OCI-LY7 (cell line): ENCODE measurements around the gene FGGY.

Experiments used
- EZH2phosphoT487 ChIP-seq: fragments of 200-600 bp; sonication (generic); IDR thresholded peaks from 2 replicates; pipeline ENCODE4 v1.6.1; 2018; ENCODE audit warnings: low read depth, borderline replicate concordance, mild to moderate bottlenecking, mixed run types, antibody characterized with exemption, low read length, moderate library complexity, mixed read lengths
- TF ChIP-seq, protein P1 (sequence below): fragments of 200-600 bp; sonication (generic); conservative IDR thresholded peaks from 2 replicates; pipeline ENCODE4 v1.5.1; 2014; ENCODE audit warnings: mild to moderate bottlenecking, antibody characterized with exemption, low read length, moderate library complexity, mixed read lengths

DNA sequence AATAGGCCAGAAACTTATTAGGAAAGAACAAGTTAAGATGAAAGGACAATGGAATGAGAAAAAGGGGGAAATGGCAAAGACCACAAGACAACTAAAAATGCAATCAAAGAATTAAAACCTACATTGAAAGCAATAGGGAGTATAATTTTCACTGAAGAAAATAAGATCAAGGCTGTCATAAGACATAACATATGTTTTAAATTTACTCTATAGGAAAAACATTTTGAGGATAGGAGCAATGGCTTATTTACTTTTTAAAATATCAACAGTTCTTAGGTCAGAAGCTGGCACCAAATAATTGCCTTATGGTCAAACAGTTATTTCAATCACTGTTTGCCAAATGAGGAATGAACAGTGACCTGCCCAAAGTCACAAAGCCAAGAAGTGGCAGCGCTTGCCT is 346.6 kb downstream of the FGGY start:
- TF ChIP-seq EZH2phosphoT487, result no peak
- TF ChIP-seq, protein P1, sequence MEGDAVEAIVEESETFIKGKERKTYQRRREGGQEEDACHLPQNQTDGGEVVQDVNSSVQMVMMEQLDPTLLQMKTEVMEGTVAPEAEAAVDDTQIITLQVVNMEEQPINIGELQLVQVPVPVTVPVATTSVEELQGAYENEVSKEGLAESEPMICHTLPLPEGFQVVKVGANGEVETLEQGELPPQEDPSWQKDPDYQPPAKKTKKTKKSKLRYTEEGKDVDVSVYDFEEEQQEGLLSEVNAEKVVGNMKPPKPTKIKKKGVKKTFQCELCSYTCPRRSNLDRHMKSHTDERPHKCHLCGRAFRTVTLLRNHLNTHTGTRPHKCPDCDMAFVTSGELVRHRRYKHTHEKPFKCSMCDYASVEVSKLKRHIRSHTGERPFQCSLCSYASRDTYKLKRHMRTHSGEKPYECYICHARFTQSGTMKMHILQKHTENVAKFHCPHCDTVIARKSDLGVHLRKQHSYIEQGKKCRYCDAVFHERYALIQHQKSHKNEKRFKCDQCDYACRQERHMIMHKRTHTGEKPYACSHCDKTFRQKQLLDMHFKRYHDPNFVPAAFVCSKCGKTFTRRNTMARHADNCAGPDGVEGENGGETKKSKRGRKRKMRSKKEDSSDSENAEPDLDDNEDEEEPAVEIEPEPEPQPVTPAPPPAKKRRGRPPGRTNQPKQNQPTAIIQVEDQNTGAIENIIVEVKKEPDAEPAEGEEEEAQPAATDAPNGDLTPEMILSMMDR, result no peak
